Measurements from ENCODE around the gene GPD1L.

- TF ChIP-seq, protein P1, sequence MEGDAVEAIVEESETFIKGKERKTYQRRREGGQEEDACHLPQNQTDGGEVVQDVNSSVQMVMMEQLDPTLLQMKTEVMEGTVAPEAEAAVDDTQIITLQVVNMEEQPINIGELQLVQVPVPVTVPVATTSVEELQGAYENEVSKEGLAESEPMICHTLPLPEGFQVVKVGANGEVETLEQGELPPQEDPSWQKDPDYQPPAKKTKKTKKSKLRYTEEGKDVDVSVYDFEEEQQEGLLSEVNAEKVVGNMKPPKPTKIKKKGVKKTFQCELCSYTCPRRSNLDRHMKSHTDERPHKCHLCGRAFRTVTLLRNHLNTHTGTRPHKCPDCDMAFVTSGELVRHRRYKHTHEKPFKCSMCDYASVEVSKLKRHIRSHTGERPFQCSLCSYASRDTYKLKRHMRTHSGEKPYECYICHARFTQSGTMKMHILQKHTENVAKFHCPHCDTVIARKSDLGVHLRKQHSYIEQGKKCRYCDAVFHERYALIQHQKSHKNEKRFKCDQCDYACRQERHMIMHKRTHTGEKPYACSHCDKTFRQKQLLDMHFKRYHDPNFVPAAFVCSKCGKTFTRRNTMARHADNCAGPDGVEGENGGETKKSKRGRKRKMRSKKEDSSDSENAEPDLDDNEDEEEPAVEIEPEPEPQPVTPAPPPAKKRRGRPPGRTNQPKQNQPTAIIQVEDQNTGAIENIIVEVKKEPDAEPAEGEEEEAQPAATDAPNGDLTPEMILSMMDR (conservative IDR thresholded peaks at IDR 0.05; ENCODE audit: low read depth, low read length) = peak; percentile 62
- TF ChIP-seq RAD21 (IDR thresholded peaks at IDR 0.05; ENCODE audit: low read length) (peak; percentile 29), POLR2A (IDR thresholded peaks at IDR 0.05; ENCODE audit: low read depth, low read length) (no peak), MXI1 (IDR thresholded peaks at IDR 0.05; ENCODE audit: borderline replicate concordance, low read depth, low read length) (no peak), RCOR1 (IDR thresholded peaks at IDR 0.05; ENCODE audit: insufficient replicate concordance, low read length) (no peak), MAZ (IDR thresholded peaks at IDR 0.05; ENCODE audit: borderline replicate concordance, low read depth, low read length) (no peak), USF2 (IDR thresholded peaks at IDR 0.05; ENCODE audit: low read depth, low read length) (no peak), MAFK (IDR thresholded peaks at IDR 0.05; ENCODE audit: low read depth, low read length) (no peak), BHLHE40 (IDR thresholded peaks at IDR 0.05; ENCODE audit: low read depth, low read length) (no peak), SMC3 (IDR thresholded peaks at IDR 0.05; ENCODE audit: low read depth, low read length) (no peak), CEBPB (IDR thresholded peaks at IDR 0.05; ENCODE audit: low read depth, low read length) (no peak), FOS (IDR thresholded peaks at IDR 0.05; ENCODE audit: low read depth, low read length) (no peak), RFX5 (IDR thresholded peaks at IDR 0.05; ENCODE audit: low read depth, low read length) (no peak)
Measured at GRCh38 chr3:32175607-32176197, 69.3 kb downstream of the GPD1L start.
